ENCODE results near the gene DOK7.

DNA sequence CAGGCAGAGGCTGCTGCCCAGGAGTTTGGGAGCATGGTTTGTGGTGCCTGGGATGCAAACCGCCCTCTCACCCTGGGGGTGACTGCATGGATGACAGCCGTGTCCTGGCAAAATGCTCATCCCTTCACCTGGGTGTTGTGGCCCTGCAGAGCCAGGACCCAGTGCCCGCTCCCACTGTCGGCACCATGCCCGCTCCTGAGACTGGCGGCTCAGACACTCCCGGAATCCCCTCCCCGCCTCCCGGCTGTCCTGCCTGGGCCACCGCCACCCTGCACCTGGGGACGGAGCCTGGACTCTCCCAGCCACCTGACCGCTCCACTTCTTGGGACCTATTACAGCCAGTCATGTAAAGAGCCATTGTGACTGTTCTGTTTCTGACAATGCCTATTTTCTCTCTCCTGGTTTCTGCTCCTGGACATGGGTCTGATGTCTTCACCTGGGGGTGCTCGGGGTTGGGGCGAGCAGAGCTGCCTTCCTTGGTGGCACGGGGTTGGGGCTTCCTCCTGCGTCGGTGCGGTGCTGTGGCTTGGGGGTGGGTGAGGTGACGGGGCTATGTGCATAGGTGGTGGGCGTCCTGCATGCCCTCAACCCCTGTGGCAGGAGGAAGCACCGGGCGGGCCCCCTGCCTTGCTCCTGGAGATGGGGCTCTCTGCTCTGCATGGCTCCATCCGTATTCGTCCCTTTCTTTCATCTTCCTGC, 38.2 kb downstream of the DOK7 start:
- TF ChIP-seq CTCF (IDR thresholded peaks at IDR 0.05 in 4 of 5, conservative IDR thresholded peaks at IDR 0.05 in 1 of 5) (no peak), POLR2A (IDR thresholded peaks at IDR 0.05) (no peak)
